HL-60 (cell line): ENCODE measurements around the gene GUCY2F.

Experiments
- DNase-seq, 2 experiments: peaks; one replicate each; pipeline ENCODE4 v3.0.0-alpha.2; 2010 to 2020; ENCODE audit warnings: low read depth in 1 of 2, low spot score in 1 of 2
- H3K27ac ChIP-seq: fragments of 250-450 bp; sonication (Bioruptor Pico); replicated peaks from 2 replicates; pipeline ENCODE4 v1.5.1; 2020; ENCODE audit warnings: mild to moderate bottlenecking, moderate library complexity
- H3K27me3 ChIP-seq: fragments of 250-450 bp; sonication (Bioruptor Pico); 2 replicates; pipeline ENCODE4 v1.5.1; 2021; ENCODE audit warnings: mild to moderate bottlenecking, moderate library complexity; ENCODE audit not compliant: insufficient read depth, poor library complexity, severe bottlenecking
- H3K4me3 ChIP-seq: replicated peaks from 2 replicates; pipeline ENCODE4 v1.5.1; 2011; ENCODE audit warnings: mild to moderate bottlenecking, control low read depth, low read length; ENCODE audit not compliant: insufficient read depth
- CTCF ChIP-seq: IDR thresholded peaks from one replicate; pipeline ENCODE4 v1.5.1; 2011; ENCODE audit warnings: low read length, control low read depth, inconsistent platforms; ENCODE audit not compliant: insufficient read depth
- GABPA ChIP-seq: IDR thresholded peaks from 2 replicates; pipeline ENCODE4 v1.6.1; 2012; ENCODE audit warnings: low read depth
- POLR2AphosphoS5 ChIP-seq: IDR thresholded peaks from 2 replicates; pipeline ENCODE4 v1.6.1; 2012; ENCODE audit warnings: low read depth
- REST ChIP-seq: IDR thresholded peaks from 2 replicates; pipeline ENCODE4 v1.6.1; 2012; ENCODE audit warnings: low read depth; ENCODE audit not compliant: insufficient replicate concordance
- SPI1 ChIP-seq: IDR thresholded peaks from 2 replicates; pipeline ENCODE4 v1.6.1; 2012; ENCODE audit warnings: low read depth, mild to moderate bottlenecking, borderline replicate concordance

Gene GUCY2F

GRCh38 chrX:109372291-109372690, 109.6 kb downstream of the GUCY2F start:
- H3K4me3 ChIP-seq, result no peak overlapping the region
- no peak overlapping the region for H3K27ac ChIP-seq
- DNase-seq, result no peak
- no peaks in the 10 kb centered on the region for H3K27me3 ChIP-seq
- TF ChIP-seq SPI1, result no peak
- no peak for TF ChIP-seq CTCF
- no peak for TF ChIP-seq REST
- no peak for TF ChIP-seq GABPA
- TF ChIP-seq POLR2AphosphoS5, result no peak

- TF ChIP-seq CTCF (no peak), POLR2AphosphoS5 (no peak), GABPA (no peak), SPI1 (no peak), REST (no peak)
- DNase-seq, result peak in 1 of 2 experiments; percentile 39
- Histone ChIP-seq H3K27me3 (no peaks in the 10 kb centered on the region), H3K27ac (no peak overlapping the region), H3K4me3 (no peak overlapping the region)
Measured at GRCh38 chrX:109362101-109362500, 119.8 kb downstream of the GUCY2F start.

GRCh38 chrX:109360301-109360700, 121.6 kb downstream of the GUCY2F start:
- no peak for DNase-seq
- Histone ChIP-seq H3K27ac (no peak overlapping the region), H3K4me3 (no peak overlapping the region), H3K27me3 (no peaks in the 10 kb centered on the region)
- TF ChIP-seq REST (no peak), CTCF (no peak), GABPA (no peak), POLR2AphosphoS5 (no peak), SPI1 (no peak)
